AG09319 (cell line): ENCODE results near the gene ZNF844.
A peak's percentile ranks its signal among the peaks of the same experiment; 100 is the strongest.

Source experiments
- DNase-seq: peaks from one replicate; pipeline ENCODE4 v3.0.0-alpha.2; 2010; ENCODE audit warnings: low read depth; ENCODE audit errors: extremely low read depth
- TF ChIP-seq, protein P1 (sequence below): IDR thresholded peaks from 2 replicates; pipeline ENCODE4 v1.5.1; 2011; ENCODE audit warnings: low read depth, mild to moderate bottlenecking, inconsistent platforms, low read length, moderate library complexity

The ZNF844 gene

GRCh38 chr19:12064590-12065538 lies at the start of gene ZNF844:
Gene ZNF844, plus strand, starts transcription at chr19:12064731. Its CDS starts 143 bp downstream, at chr19:12064874.
- DNase-seq, result peak; percentile 78
- TF ChIP-seq, protein P1, sequence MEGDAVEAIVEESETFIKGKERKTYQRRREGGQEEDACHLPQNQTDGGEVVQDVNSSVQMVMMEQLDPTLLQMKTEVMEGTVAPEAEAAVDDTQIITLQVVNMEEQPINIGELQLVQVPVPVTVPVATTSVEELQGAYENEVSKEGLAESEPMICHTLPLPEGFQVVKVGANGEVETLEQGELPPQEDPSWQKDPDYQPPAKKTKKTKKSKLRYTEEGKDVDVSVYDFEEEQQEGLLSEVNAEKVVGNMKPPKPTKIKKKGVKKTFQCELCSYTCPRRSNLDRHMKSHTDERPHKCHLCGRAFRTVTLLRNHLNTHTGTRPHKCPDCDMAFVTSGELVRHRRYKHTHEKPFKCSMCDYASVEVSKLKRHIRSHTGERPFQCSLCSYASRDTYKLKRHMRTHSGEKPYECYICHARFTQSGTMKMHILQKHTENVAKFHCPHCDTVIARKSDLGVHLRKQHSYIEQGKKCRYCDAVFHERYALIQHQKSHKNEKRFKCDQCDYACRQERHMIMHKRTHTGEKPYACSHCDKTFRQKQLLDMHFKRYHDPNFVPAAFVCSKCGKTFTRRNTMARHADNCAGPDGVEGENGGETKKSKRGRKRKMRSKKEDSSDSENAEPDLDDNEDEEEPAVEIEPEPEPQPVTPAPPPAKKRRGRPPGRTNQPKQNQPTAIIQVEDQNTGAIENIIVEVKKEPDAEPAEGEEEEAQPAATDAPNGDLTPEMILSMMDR, result no peak

DNA sequence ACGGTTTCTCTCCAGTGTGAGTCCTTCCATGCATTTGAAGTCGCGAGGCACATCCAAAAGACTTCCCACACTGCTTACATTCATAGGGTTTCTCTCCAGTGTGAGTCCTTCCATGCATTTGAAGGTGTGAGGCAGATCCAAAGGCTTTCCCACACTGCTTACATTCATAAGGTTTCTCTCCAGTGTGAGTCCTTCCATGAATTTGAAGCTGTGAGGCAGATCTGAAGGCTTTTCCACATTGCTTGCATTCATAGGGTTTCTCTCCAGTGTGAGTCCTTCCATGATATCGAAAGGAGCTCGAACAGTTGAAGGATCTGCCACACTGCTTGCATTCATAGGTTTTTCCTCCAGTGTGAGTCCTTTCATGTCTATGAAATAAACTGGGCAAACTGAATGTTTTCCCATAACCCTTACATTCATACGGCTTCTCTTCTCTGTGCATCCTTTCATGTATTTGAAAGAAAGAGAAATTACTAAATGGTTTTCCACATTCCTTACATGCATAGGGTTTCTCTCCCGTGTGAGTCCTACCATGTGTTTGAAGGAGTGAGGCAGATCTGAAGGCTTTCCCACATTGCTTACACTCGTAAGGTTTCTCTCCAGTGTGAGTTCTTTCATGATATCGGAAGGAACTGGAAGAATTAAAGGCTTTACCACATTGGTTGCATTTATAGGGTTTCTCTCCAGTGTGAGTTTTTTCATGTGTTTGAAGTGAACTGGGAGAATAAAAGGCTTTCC lies 49.3 kb upstream of the ZNF844 start:
- TF ChIP-seq, protein P1, result no peak
- no peak for DNase-seq

DNA sequence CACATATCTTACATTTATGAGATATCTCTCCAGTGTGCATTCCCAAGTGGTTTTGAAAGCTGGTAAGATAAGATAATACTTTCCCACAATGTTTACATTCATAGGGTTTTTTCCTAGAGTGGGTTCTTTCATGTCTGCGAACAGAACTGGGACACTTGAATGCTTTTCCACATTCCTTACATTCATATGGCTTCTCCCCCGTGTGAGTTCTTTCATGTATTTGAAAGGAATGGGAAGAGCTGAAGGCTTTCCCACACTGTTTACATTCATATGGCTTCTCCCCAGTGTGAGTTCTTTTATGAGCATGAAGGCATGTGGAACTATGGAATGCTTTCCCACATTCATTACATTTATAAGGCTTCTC lies 48.8 kb upstream of the ZNF844 start:
- TF ChIP-seq, protein P1, result no peak
- no peak for DNase-seq

- DNase-seq, result no peak
- TF ChIP-seq, protein P1, result no peak
Measured at GRCh38 chr19:12034198-12034597, 30.3 kb upstream of the ZNF844 start.

DNA sequence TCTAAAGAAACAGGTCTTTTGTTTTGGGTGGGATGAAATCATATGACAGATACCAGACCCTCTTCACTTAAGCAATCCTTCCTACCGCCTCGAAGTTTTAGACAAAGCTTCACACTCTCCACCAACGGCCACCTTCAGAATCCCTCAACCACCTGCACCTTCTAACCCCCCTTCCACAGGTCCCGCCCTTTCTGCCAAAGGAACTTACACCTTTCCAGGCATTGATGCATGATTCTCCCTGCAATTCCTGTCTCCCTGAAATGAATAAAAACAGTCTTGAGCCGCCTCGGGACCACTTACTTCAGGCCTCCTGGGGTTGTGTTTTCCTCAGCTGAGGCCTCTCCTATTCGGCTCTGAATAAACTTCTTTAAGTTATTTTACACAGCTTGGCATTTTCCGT lies 29.9 kb upstream of the ZNF844 start:
- DNase-seq, result no peak

GRCh38 chr19:12035220-12036172 lies 29.0 kb upstream of the ZNF844 start, which contains the start of gene ZNF433:
Gene ZNF433, minus strand, starts transcription at chr19:12035679. Its CDS starts 140 bp downstream, at chr19:12035539.
- TF ChIP-seq, protein P1, result no peak; the same call in 1 of the 2 replicates
- peak; percentile 52 for DNase-seq

More for the DNA sequence above, 29.9 kb upstream of the ZNF844 start:
- TF ChIP-seq, protein P1, result no peak
